Mammary epithelial cell (primary cell): Measurements from ENCODE around the gene DSCAML1.

ENCODE experiments used
- EZH2 ChIP-seq: IDR thresholded peaks from 2 replicates; pipeline ENCODE4 v1.6.1; 2012; ENCODE audit warnings: low read length, inconsistent platforms, borderline replicate concordance
- TF ChIP-seq, protein P1 (sequence below), 2 donors: IDR thresholded peaks in 1 of 2; conservative IDR thresholded peaks in 1 of 2; 2 replicates each; pipeline ENCODE4 v1.5.1; 2011 to 2012; ENCODE audit warnings: inconsistent platforms in 2 of 2, low read length in 2 of 2, mild to moderate bottlenecking in 2 of 2, control low read depth in 1 of 2, low read depth in 1 of 2; ENCODE audit not compliant: insufficient read depth in 1 of 2; ENCODE audit errors: extremely low read depth in 1 of 2

DNA sequence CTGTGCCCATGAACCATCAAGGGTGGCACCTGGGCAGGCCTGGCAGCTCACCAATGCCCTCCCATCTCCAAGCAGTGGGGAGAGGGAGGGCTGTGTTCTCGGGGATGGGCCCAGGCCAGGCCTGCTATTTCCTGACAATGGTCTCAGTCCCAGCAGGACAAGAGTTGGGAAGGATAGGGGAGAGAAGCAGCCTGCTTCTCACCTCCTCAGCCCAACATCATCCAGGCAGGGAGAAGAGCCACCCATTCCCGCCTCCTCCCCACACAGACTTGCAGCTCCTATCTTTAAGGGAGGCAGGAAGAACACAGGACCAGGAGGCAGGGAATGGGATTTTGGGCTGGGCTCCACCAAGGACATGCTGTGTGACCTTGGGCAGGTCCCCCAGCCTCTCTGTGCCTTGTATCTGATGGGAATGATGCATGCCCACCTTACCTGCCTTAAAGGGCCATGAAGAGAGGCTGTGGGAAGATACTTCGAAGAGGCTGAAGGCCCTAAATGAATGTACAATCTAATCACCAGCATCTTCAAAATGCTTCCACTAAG is 108.7 kb downstream of the DSCAML1 start:
- TF ChIP-seq, protein P1, sequence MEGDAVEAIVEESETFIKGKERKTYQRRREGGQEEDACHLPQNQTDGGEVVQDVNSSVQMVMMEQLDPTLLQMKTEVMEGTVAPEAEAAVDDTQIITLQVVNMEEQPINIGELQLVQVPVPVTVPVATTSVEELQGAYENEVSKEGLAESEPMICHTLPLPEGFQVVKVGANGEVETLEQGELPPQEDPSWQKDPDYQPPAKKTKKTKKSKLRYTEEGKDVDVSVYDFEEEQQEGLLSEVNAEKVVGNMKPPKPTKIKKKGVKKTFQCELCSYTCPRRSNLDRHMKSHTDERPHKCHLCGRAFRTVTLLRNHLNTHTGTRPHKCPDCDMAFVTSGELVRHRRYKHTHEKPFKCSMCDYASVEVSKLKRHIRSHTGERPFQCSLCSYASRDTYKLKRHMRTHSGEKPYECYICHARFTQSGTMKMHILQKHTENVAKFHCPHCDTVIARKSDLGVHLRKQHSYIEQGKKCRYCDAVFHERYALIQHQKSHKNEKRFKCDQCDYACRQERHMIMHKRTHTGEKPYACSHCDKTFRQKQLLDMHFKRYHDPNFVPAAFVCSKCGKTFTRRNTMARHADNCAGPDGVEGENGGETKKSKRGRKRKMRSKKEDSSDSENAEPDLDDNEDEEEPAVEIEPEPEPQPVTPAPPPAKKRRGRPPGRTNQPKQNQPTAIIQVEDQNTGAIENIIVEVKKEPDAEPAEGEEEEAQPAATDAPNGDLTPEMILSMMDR (conservative IDR thresholded peaks at IDR 0.05 in 1 of 2, IDR thresholded peaks at IDR 0.05 in 1 of 2; ENCODE audit: extremely low read depth in 1 of 2, insufficient read depth in 1 of 2, low read depth in 1 of 2, low read length in 2 of 2) = no peak
- no peak for TF ChIP-seq EZH2
